HUES6 (cell line): Measurements from ENCODE around the gene TASOR2.

ENCODE experiments used
- H3K27ac ChIP-seq: 2 replicates; pipeline ENCODE4 v1.7.0; 2013; ENCODE audit warnings: low read depth, mild to moderate bottlenecking, low read length, inconsistent platforms
- H3K27me3 ChIP-seq: 2 replicates; pipeline ENCODE4 v1.6.1; 2013; ENCODE audit warnings: low read length; ENCODE audit not compliant: control insufficient read depth, insufficient read depth
- H3K36me3 ChIP-seq: 2 replicates; pipeline ENCODE4 v1.6.1; 2013; ENCODE audit warnings: low read length; ENCODE audit not compliant: control insufficient read depth, insufficient read depth
- H3K4me1 ChIP-seq: 2 replicates; pipeline ENCODE4 v1.6.1; 2013; ENCODE audit warnings: low read length; ENCODE audit not compliant: control insufficient read depth, insufficient read depth
- H3K4me3 ChIP-seq: 2 replicates; pipeline ENCODE4 v1.5.1; 2013; ENCODE audit warnings: low read depth, low read length
- H3K9ac ChIP-seq: one replicate; pipeline ENCODE4 v1.6.1; 2013; ENCODE audit warnings: mild to moderate bottlenecking, low read length
- H3K9me3 ChIP-seq: 2 replicates; pipeline ENCODE4 v1.6.1; 2013; ENCODE audit warnings: low read depth, low read length; ENCODE audit not compliant: control insufficient read depth, insufficient read depth

Gene TASOR2

GRCh38 chr10:5658871-5659618, 25.6 kb upstream of the TASOR2 start:
- Histone ChIP-seq H3K27me3 (no peaks in the 10 kb centered on the region), H3K27ac (no peak overlapping the region), H3K9me3 (no peaks in the 10 kb centered on the region), H3K4me1 (peaks cover 36% of the 10 kb centered on the region), H3K36me3 (no peaks in the 10 kb centered on the region), H3K9ac (no peak overlapping the region), H3K4me3 (peak overlapping the region; percentile 6; the same call in 1 of the 2 replicates)

GRCh38 chr10:5659702-5660528, 24.7 kb upstream of the TASOR2 start:
- H3K27ac ChIP-seq, result no peak overlapping the region
- H3K9ac ChIP-seq, result no peak overlapping the region
- no peaks in the 10 kb centered on the region for H3K36me3 ChIP-seq
- no peaks in the 10 kb centered on the region for H3K27me3 ChIP-seq
- H3K4me3 ChIP-seq, result no peak overlapping the region
- peaks cover 39% of the 10 kb centered on the region for H3K4me1 ChIP-seq
- no peaks in the 10 kb centered on the region for H3K9me3 ChIP-seq

- H3K4me1 ChIP-seq, result peaks cover 45% of the 10 kb centered on the region
- H3K27ac ChIP-seq, result no peak overlapping the region
- H3K9me3 ChIP-seq, result no peaks in the 10 kb centered on the region
- peaks cover 3% of the 10 kb centered on the region; the same call in 1 of the 2 replicates for H3K27me3 ChIP-seq
- no peak overlapping the region for H3K9ac ChIP-seq
- H3K4me3 ChIP-seq, result no peak overlapping the region
- H3K36me3 ChIP-seq, result no peaks in the 10 kb centered on the region
Measured at GRCh38 chr10:5661043-5661442, 23.6 kb upstream of the TASOR2 start.

GRCh38 chr10:5662708-5663579, 21.7 kb upstream of the TASOR2 start:
- H3K27me3 ChIP-seq, result peaks cover 6% of the 10 kb centered on the region
- H3K4me3 ChIP-seq, result no peak overlapping the region
- no peaks in the 10 kb centered on the region for H3K36me3 ChIP-seq
- H3K27ac ChIP-seq, result no peak overlapping the region
- no peak overlapping the region for H3K9ac ChIP-seq
- peaks cover 45% of the 10 kb centered on the region for H3K4me1 ChIP-seq
- H3K9me3 ChIP-seq, result no peaks in the 10 kb centered on the region

GRCh38 chr10:5663692-5664427, 20.8 kb upstream of the TASOR2 start:
- Histone ChIP-seq H3K4me1 (peaks cover 42% of the 10 kb centered on the region), H3K9ac (no peak overlapping the region), H3K27ac (no peak overlapping the region), H3K36me3 (no peaks in the 10 kb centered on the region), H3K9me3 (no peaks in the 10 kb centered on the region), H3K27me3 (peaks cover 6% of the 10 kb centered on the region), H3K4me3 (no peak overlapping the region)

- peaks cover 6% of the 10 kb centered on the region for H3K27me3 ChIP-seq
- H3K9ac ChIP-seq, result peak overlapping the region; percentile 76
- peaks cover 27% of the 10 kb centered on the region for H3K4me1 ChIP-seq
- peak overlapping the region; percentile 73 for H3K4me3 ChIP-seq
- no peaks in the 10 kb centered on the region for H3K36me3 ChIP-seq
- H3K27ac ChIP-seq, result no peak overlapping the region
- no peaks in the 10 kb centered on the region for H3K9me3 ChIP-seq
Measured at GRCh38 chr10:5665373-5666007, 19.1 kb upstream of the TASOR2 start.

- Histone ChIP-seq H3K27ac (no peak within 1 kb of the TSS), H3K4me3 (peak within 1 kb of the TSS; percentile 73), H3K9me3 (no peaks in the 10 kb centered on the region), H3K27me3 (peaks cover 6% of the 10 kb centered on the region), H3K36me3 (no peaks in the 10 kb centered on the region), H3K9ac (peak within 1 kb of the TSS; percentile 76), H3K4me1 (peaks cover 19% of the 10 kb centered on the region)
Measured at GRCh38 chr10:5666008-5666840, 18.4 kb upstream of the TASOR2 start, which contains the start of gene ASB13. Gene ASB13, minus strand, starts transcription at chr10:5666595. Its CDS starts 44 bp downstream, at chr10:5666551.

GRCh38 chr10:5666841-5667630, 17.6 kb upstream of the TASOR2 start:
- peak overlapping the region; percentile 76 for H3K9ac ChIP-seq

GRCh38 chr10:5668429-5668828, 16.2 kb upstream of the TASOR2 start:
- Histone ChIP-seq H3K9me3 (peaks cover 4% of the 10 kb centered on the region; the same call in 1 of the 2 replicates), H3K9ac (no peak overlapping the region), H3K36me3 (no peaks in the 10 kb centered on the region), H3K4me3 (no peak overlapping the region), H3K27ac (no peak overlapping the region), H3K4me1 (peaks cover 14% of the 10 kb centered on the region), H3K27me3 (peaks cover 6% of the 10 kb centered on the region)

More at GRCh38 chr10:5666841-5667630, 17.6 kb upstream of the TASOR2 start:
- Histone ChIP-seq H3K27ac (no peak overlapping the region), H3K36me3 (no peaks in the 10 kb centered on the region), H3K27me3 (peaks cover 6% of the 10 kb centered on the region), H3K4me1 (peaks cover 19% of the 10 kb centered on the region), H3K9me3 (no peaks in the 10 kb centered on the region), H3K4me3 (peak overlapping the region; percentile 73)
